GM15510 (cell line): ENCODE measurements around the gene TBC1D25.

Source experiments
- POLR2A ChIP-seq: IDR thresholded peaks from 3 replicates; pipeline ENCODE4 v1.6.1; 2011; ENCODE audit warnings: borderline replicate concordance; ENCODE audit not compliant: insufficient read length; ENCODE audit errors: extremely low read depth

Gene TBC1D25

GRCh38 chrX:48539345-48540027 lies at the start of gene TBC1D25:
Gene TBC1D25 (plus strand): TSS chrX:48539714. CDS start chrX:48539798, 84 bp downstream.
- TF ChIP-seq POLR2A = peak; percentile 41

- no peak for TF ChIP-seq POLR2A
Observed at GRCh38 chrX:48489892-48490291, 49.6 kb upstream of the TBC1D25 start.

GRCh38 chrX:48490661-48491060 lies 48.9 kb upstream of the TBC1D25 start:
- TF ChIP-seq POLR2A = no peak

- TF ChIP-seq POLR2A = no peak
Observed at GRCh38 chrX:48491809-48492208, 47.7 kb upstream of the TBC1D25 start.

- TF ChIP-seq POLR2A = no peak
Observed at GRCh38 chrX:48492293-48492910, 47.1 kb upstream of the TBC1D25 start.

DNA sequence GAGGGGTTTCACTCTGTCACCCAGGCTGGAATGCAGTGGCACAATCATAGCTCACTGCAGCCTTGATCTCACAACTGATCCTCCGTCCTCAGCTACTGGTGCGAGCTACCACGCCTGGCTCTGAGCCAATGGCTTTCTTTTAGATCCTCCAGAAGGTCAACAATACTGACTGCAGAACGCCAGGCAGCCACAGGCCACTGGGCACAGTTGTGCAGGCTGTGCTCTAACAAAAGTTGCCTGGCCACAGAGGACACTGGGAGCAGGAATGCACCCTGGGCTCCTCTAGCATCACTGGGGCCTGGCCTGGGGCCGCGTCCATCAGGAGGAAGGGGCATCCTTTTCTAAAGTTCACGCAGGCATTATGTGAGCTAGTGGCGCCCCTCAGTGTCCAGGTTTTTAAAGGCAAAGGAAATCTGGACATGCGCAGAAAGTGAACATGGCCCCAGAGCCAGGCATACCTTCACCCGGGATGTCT lies 45.6 kb upstream of the TBC1D25 start:
- TF ChIP-seq POLR2A = no peak

DNA sequence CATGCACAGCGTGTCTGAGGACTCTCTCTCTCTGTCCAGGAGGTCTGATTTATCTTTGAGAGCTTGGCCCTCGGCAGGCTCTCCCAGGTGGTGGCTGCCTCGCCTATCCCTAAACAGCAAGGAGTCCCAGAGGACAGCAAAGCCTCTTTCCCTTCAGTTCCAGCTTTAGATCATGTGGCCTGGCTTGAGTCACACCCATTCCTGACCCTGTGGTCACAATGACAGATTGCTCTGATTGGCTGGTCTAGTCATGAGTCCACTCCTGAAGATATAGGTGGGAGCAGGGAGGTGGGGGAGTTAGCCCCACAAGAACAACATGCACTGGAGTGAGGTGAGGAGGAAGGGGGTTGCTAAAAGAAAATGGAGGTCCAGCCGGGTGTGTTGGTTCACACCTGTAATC lies 42.9 kb upstream of the TBC1D25 start:
- TF ChIP-seq POLR2A = no peak

DNA sequence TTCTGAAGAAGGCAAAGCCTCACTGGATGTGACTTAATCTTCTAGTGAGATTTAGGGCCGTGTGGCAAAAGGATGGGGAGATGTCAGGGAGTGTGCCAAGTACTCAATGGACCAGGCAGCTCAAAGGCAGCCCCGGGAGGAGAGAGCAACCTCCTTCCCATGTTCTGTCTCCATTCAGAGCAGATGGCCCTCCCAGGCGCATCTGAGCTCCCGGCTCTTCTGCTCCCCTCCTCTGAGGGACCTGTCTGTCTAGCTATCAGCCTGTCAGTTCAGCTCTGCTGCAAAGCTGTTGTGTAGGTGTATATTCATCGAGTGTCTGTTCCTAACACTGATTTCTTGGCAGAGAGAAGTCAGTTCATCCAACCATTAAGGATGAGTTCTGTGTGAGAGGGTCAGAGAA lies 41.6 kb upstream of the TBC1D25 start:
- TF ChIP-seq POLR2A = no peak

GRCh38 chrX:48498374-48498809 lies 41.1 kb upstream of the TBC1D25 start:
- TF ChIP-seq POLR2A = no peak

- no peak for TF ChIP-seq POLR2A
Observed at GRCh38 chrX:48504261-48504660, 35.3 kb upstream of the TBC1D25 start.

DNA sequence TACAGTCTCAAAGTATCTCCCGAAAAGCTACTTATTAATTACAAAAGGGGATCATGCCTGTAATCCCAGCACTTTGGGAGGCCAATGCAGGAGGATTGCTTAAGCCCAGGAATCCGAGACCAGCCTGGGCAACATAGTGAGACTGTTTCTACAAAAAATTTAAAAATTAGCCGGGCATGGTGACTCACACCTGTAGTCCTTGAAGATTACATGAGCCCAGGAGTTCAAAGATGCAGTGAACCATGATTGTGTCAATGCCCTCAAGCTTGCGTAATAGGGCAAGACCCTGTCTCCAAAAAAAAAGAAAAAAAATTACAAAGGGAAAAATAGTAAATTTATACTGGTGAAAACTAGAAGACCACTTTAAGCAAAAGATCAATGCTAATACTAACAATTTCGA lies 34.0 kb upstream of the TBC1D25 start:
- TF ChIP-seq POLR2A = no peak

GRCh38 chrX:48507246-48507645 lies 32.3 kb upstream of the TBC1D25 start:
- TF ChIP-seq POLR2A = no peak

- TF ChIP-seq POLR2A = peak; percentile 71
Observed at GRCh38 chrX:48508400-48509244, 30.9 kb upstream of the TBC1D25 start, which contains the start of gene PORCN. Gene PORCN (plus strand): TSS chrX:48508992. CDS start chrX:48509821, 829 bp downstream.

DNA sequence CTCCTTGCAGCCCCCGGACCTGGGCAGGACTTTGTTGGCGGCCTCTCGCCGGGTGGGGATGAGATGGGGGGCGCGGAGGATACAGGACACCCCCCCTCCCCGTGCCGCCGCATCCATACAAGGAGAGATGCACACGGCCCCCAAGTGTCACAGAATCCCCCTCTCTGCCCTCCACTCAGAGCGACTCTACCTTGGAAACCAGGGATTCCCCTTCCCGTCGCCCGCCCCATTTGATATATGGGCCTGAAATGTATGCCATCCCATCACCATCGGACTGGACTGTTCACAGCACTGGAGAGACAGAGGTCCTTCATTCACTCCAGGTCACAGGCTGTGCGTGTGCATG lies 30.3 kb upstream of the TBC1D25 start:
- TF ChIP-seq POLR2A = no peak

DNA sequence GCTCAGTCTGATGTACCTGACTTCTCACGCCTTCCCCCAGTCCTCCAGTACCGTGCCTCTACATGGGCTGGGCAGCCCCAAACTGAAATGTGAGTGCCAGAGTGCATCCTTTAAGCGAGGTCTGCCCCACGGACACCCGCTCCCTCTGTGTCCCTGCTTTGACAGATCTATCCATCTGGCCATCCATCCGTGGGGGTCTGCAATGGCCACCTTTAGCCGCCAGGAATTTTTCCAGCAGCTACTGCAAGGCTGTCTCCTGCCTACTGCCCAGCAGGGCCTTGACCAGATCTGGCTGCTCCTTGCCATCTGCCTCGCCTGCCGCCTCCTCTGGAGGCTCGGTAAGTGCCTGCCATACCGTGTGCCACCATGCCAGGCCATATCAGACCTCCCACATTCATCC lies 29.9 kb upstream of the TBC1D25 start:
- TF ChIP-seq POLR2A = no peak

GRCh38 chrX:48511560-48511959 lies 28.0 kb upstream of the TBC1D25 start:
- TF ChIP-seq POLR2A = no peak

- TF ChIP-seq POLR2A = no peak
Observed at GRCh38 chrX:48512371-48512935, 27.1 kb upstream of the TBC1D25 start.
